K562 (cell line): ENCODE data around the gene ZMIZ1. TPM values are rescaled to one million over a fixed set of nuclear protein-coding genes. Genes with fewer than 3 reads are reported as not detected.

Source experiments
- ARID1B ChIP-seq: fragments of 450-650 bp; IDR thresholded peaks from 2 replicates; pipeline ENCODE4 v1.6.1; 2016; ENCODE audit warnings: antibody characterized with exemption, mild to moderate bottlenecking, inconsistent platforms
- BCOR ChIP-seq: fragments of 450-650 bp; IDR thresholded peaks from 2 replicates; pipeline ENCODE4 v1.6.1; 2016
- CBFA2T3 ChIP-seq: fragments of 450-650 bp; IDR thresholded peaks from 2 replicates; pipeline ENCODE4 v1.6.1; 2017
- CXXC5 ChIP-seq: fragments of 250-450 bp; sonication (Bioruptor Pico); IDR thresholded peaks from 2 replicates; pipeline ENCODE4 v1.8.0; 2022; ENCODE audit warnings: inconsistent platforms, mild to moderate bottlenecking, moderate library complexity
- E2F8 ChIP-seq: fragments of 450-650 bp; IDR thresholded peaks from 2 replicates; pipeline ENCODE4 v1.7.1; 2018; ENCODE audit warnings: mild to moderate bottlenecking, low read depth; ENCODE audit not compliant: partially characterized antibody
- EP300 ChIP-seq: IDR thresholded peaks from 2 replicates; pipeline ENCODE4 v1.6.1; 2012; ENCODE audit warnings: low read length, improper control_type of control experiment
- FOS ChIP-seq: IDR thresholded peaks from 3 replicates; pipeline ENCODE4 v1.6.1; 2011; ENCODE audit not compliant: insufficient read length; ENCODE audit errors: extremely low read depth
- FOXK2 ChIP-seq, 2 experiments: fragments of 450-650 bp; IDR thresholded peaks in 1 of 2; conservative IDR thresholded peaks in 1 of 2; 2 replicates each; pipeline ENCODE4 v1.6.1; 2016; ENCODE audit warnings: low read depth in 2 of 2, mild to moderate bottlenecking in 1 of 2
- HEY1 ChIP-seq: fragments of 250-450 bp; sonication (Bioruptor Pico); IDR thresholded peaks from 2 replicates; pipeline ENCODE4 v1.5.0; 2020; ENCODE audit warnings: mild to moderate bottlenecking, moderate library complexity, borderline replicate concordance
- IRF1 ChIP-seq: sonication (generic); formaldehyde crosslinking; IDR thresholded peaks from 2 replicates; pipeline ENCODE4 v1.8.0; 2022; ENCODE audit warnings: missing genetic modification reagents, mild to moderate bottlenecking, borderline replicate concordance
- JUN ChIP-seq, 2 experiments: sonication (generic) in 1 of 2; formaldehyde crosslinking in 1 of 2; IDR thresholded peaks; 2 replicates each; pipeline versions ENCODE4 v1.6.1 to v1.8.0; 2012 to 2022; ENCODE audit warnings: borderline replicate concordance in 2 of 2, mild to moderate bottlenecking in 2 of 2, improper control_type of control experiment in 1 of 2, low read depth in 1 of 2, low read length in 1 of 2, missing genetic modification reagents in 1 of 2
- KLF6 ChIP-seq: fragments of 250-450 bp; sonication (Bioruptor Pico); IDR thresholded peaks from 2 replicates; pipeline ENCODE4 v1.4.0; 2020; ENCODE audit warnings: mild to moderate bottlenecking, moderate library complexity, borderline replicate concordance
- NFATC3 ChIP-seq: fragments of 450-650 bp; IDR thresholded peaks from 2 replicates; pipeline ENCODE4 v1.6.1; 2017; ENCODE audit warnings: mild to moderate bottlenecking
- RBM22 ChIP-seq: fragments of 200-400 bp; formaldehyde crosslinking; IDR thresholded peaks from 2 replicates; pipeline ENCODE4 v1.6.1; 2018; ENCODE audit warnings: low read length, low read depth; ENCODE audit not compliant: poor library complexity, severe bottlenecking
- SAFB ChIP-seq: fragments of 200-400 bp; formaldehyde crosslinking; IDR thresholded peaks from 2 replicates; pipeline ENCODE4 v1.6.1; 2017; ENCODE audit warnings: low read depth, low read length, borderline replicate concordance
- SETDB1 ChIP-seq: IDR thresholded peaks from one replicate; pipeline ENCODE4 v1.6.1; 2012; ENCODE audit warnings: low read length, control low read depth, inconsistent platforms
- SMAD1 ChIP-seq: fragments of 150-350 bp; IDR thresholded peaks from 2 replicates; pipeline ENCODE4 v1.6.1; 2014; ENCODE audit warnings: low read length, low read depth; ENCODE audit not compliant: partially characterized antibody
- SMARCA4 ChIP-seq: fragments of 450-650 bp; IDR thresholded peaks from 2 replicates; pipeline ENCODE4 v1.6.1; 2016
- SMARCC2 ChIP-seq: fragments of 450-650 bp; IDR thresholded peaks from 2 replicates; pipeline ENCODE4 v1.6.1; 2017; ENCODE audit warnings: antibody characterized with exemption, moderate library complexity, mild to moderate bottlenecking, low read depth
- SRSF1 ChIP-seq: fragments of 200-400 bp; formaldehyde crosslinking; IDR thresholded peaks from 2 replicates; pipeline ENCODE4 v1.6.1; 2017; ENCODE audit warnings: mild to moderate bottlenecking, low read depth, low read length, moderate library complexity
- SRSF3 ChIP-seq: fragments of 200-400 bp; formaldehyde crosslinking; IDR thresholded peaks from 2 replicates; pipeline ENCODE4 v1.6.1; 2016; ENCODE audit warnings: mild to moderate bottlenecking, low read length, moderate library complexity; ENCODE audit not compliant: insufficient read depth
- SUPT5H ChIP-seq: fragments of 450-650 bp; IDR thresholded peaks from 2 replicates; pipeline ENCODE4 v1.6.1; 2016
- TCF3 ChIP-seq: sonication (generic); formaldehyde crosslinking; IDR thresholded peaks from 2 replicates; pipeline ENCODE4 v1.4.0; 2020; ENCODE audit warnings: mild to moderate bottlenecking, missing genetic modification reagents
- TGIF2 ChIP-seq: sonication (generic); formaldehyde crosslinking; IDR thresholded peaks from 2 replicates; pipeline ENCODE4 v1.8.1; 2022; ENCODE audit warnings: mild to moderate bottlenecking, missing genetic modification reagents, moderate library complexity
- ZC3H8 ChIP-seq: fragments of 450-650 bp; IDR thresholded peaks from 2 replicates; pipeline ENCODE4 v1.6.1; 2017
- ZNF324 ChIP-seq: fragments of 250-450 bp; sonication (Bioruptor Pico); IDR thresholded peaks from 2 replicates; pipeline ENCODE4 v1.4.0; 2020; ENCODE audit warnings: mild to moderate bottlenecking
- ZNF347 ChIP-seq: fragments of 450-650 bp; formaldehyde crosslinking; IDR thresholded peaks from 2 replicates; pipeline ENCODE4 v1.4.0; 2020; ENCODE audit warnings: low read depth, mild to moderate bottlenecking, moderate library complexity
- ZNF707 ChIP-seq: fragments of 250-450 bp; sonication (Bioruptor Pico); conservative IDR thresholded peaks from 2 replicates; pipeline ENCODE4 v1.8.0; 2022; ENCODE audit warnings: inconsistent platforms, mild to moderate bottlenecking, moderate library complexity
- polyA plus RNA-seq, 8 experiments: library from polyadenylated mRNA; depleted of rRNA in 4 of 8; stranded (reverse) in 5 of 8; unstranded in 3 of 8; fragments of >200 nt; fragmentation: Nextera tagmentation in 2 of 8; fragmentation: Illumina TruSeq in 1 of 8; extraction: Ambion mirVana in 2 of 8; extraction: Trizol in 1 of 8; gene quantifications; 2 replicates each; pipeline versions ENCODE4 v1.2.1 to v1.2.3, GENCODE V29; 2011 to 2014; ENCODE audit warnings: inconsistent platforms in 1 of 8, missing spikeins in 1 of 8
- total RNA-seq, 7 experiments: library from RNA; depleted of rRNA in 6 of 7; stranded (reverse); fragments of >200 nt in 6 of 7; fragmentation: Illumina TruSeq in 2 of 7; extraction: Trizol in 2 of 7; gene quantifications; 2 replicates each; pipeline versions ENCODE4 v1.2.1 to v1.2.3, GENCODE V29; 2011 to 2021; ENCODE audit warnings: low replicate concordance in 1 of 7
- TF ChIP-seq, protein P1 (sequence below): sonication (generic); formaldehyde crosslinking; IDR thresholded peaks from 2 replicates; pipeline ENCODE4 v1.8.0; 2022; ENCODE audit warnings: mild to moderate bottlenecking, missing genetic modification reagents

The ZMIZ1 gene
- total and polyA plus RNA-seq, 9 of the 15 experiments (the other 6 are each of a cell fraction or from before 2014, with no cell fraction given): 1.0 to 37.3 (median 4.3) TPM

DNA sequence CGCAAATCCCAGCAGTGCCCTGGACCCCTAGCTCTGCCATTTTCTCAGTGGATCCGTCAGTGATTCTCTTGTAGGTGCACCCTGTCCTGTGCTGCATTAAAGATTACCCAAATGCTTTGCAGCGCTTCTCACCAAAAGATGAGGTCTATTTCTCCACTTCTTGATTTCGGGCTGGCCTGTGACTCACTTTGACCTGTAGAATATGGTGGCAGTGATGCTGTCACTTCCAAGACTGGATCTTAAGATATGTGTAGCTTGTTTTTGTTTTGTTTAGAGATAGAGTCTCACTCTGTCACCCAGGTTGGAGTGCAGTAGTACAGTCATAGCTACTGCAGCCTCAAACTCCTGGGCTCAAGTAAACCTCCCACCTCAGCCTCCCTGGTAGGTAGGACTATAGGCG is 37.0 kb upstream of the ZMIZ1 start (continued):
- TF ChIP-seq, protein P1, sequence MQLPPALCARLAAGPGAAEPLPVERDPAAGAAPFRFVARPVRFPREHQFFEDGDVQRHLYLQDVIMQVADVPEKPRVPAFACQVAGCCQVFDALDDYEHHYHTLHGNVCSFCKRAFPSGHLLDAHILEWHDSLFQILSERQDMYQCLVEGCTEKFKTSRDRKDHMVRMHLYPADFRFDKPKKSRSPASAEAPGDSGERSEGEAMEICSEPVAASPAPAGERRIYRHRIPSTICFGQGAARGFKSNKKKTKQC: no peak
- TF ChIP-seq NFATC3 (no peak), SMARCA4 (0 out of 2 replicates have a peak, but pooled peaks have one; percentile 37), KLF6 (CRISPR knock-in tag) (no peak), SMAD1 (no peak), FOXK2 (conservative IDR thresholded peaks at IDR 0.05 in 1 of 2, IDR thresholded peaks at IDR 0.05 in 1 of 2; ENCODE audit: low read depth in 2 of 2) (peak in 1 of 2 experiments; percentile 30; a peak in 1 of 4 replicates), SMARCC2 (0 out of 2 replicates have a peak, but pooled peaks have one; percentile 48), SRSF3 (no peak), ZC3H8 (no peak), HEY1 (CRISPR knock-in tag) (no peak), IRF1 (CRISPR knock-in tag) (no peak), ZNF707 (CRISPR knock-in tag) (no peak), SETDB1 (no peak), SRSF1 (no peak), RBM22 (no peak), FOS (no peak), TGIF2 (CRISPR knock-in tag) (no peak), CXXC5 (CRISPR knock-in tag) (no peak), ARID1B (peak; percentile 67), SUPT5H (no peak), TCF3 (CRISPR knock-in tag) (peak; percentile 25; the same call in 1 of the 2 replicates), EP300 (peak; percentile 32; the same call in 1 of the 2 replicates), BCOR (no peak), ZNF347 (CRISPR knock-in tag) (no peak), E2F8 (no peak), SAFB (no peak), CBFA2T3 (peak; percentile 81), JUN (IDR thresholded peaks at IDR 0.05; ENCODE audit: borderline replicate concordance, low read depth, low read length) (peak; percentile 64; the same call in 1 of the 2 replicates), JUN (CRISPR knock-in tag; IDR thresholded peaks at IDR 0.05; ENCODE audit: borderline replicate concordance) (no peak), ZNF324 (CRISPR knock-in tag) (no peak)
